ENCODE results near the gene RGCC.

Gene RGCC

GRCh38 chr13:41434831-41435520 lies 22.4 kb upstream of the RGCC start:
- no peak for DNase-seq (ENCODE audit: low read depth, low spot score)
- Histone ChIP-seq H3K9me3 (ENCODE audit: low read depth, low read length) (no peaks in the 10 kb centered on the region), H3K27ac (no peak overlapping the region), H3K9ac (ENCODE audit: insufficient read length) (no peak overlapping the region), H3K36me3 (ENCODE audit: insufficient read depth, low read length) (no peaks in the 10 kb centered on the region), H3K4me3 (no peak overlapping the region)
- no peak for TF ChIP-seq FOXP2 (optimal IDR thresholded peaks at IDR 0.05; ENCODE audit: control extremely low read depth, extremely low read length, insufficient read depth)
- TF ChIP-seq EZH2 (IDR thresholded peaks at IDR 0.05) = no peak
- TF ChIP-seq POLR2AphosphoS5 (IDR thresholded peaks at IDR 0.05; ENCODE audit: borderline replicate concordance, low read depth, low read length) = no peak

- H3K9me3 ChIP-seq (ENCODE audit: low read depth, low read length) = no peaks in the 10 kb centered on the region
- H3K36me3 ChIP-seq (ENCODE audit: insufficient read depth, low read length) = no peaks in the 10 kb centered on the region
- H3K4me3 ChIP-seq = no peak overlapping the region
- no peak overlapping the region for H3K9ac ChIP-seq (ENCODE audit: insufficient read length)
- no peak overlapping the region for H3K27ac ChIP-seq
- no peak for DNase-seq (ENCODE audit: low read depth, low spot score)
- TF ChIP-seq EZH2 (IDR thresholded peaks at IDR 0.05) (no peak), FOXP2 (optimal IDR thresholded peaks at IDR 0.05; ENCODE audit: control extremely low read depth, extremely low read length, insufficient read depth) (no peak), POLR2AphosphoS5 (IDR thresholded peaks at IDR 0.05; ENCODE audit: borderline replicate concordance, low read depth, low read length) (no peak)
Measured at GRCh38 chr13:41443969-41444368, 13.4 kb upstream of the RGCC start.

GRCh38 chr13:41452462-41452861 lies 4.9 kb upstream of the RGCC start:
- TF ChIP-seq EZH2 (IDR thresholded peaks at IDR 0.05) = no peak
- no peak for TF ChIP-seq POLR2AphosphoS5 (IDR thresholded peaks at IDR 0.05; ENCODE audit: borderline replicate concordance, low read depth, low read length)
- TF ChIP-seq FOXP2 (optimal IDR thresholded peaks at IDR 0.05; ENCODE audit: control extremely low read depth, extremely low read length, insufficient read depth) = no peak
- Histone ChIP-seq H3K27ac (no peak overlapping the region), H3K36me3 (ENCODE audit: insufficient read depth, low read length) (no peaks in the 10 kb centered on the region), H3K9me3 (ENCODE audit: low read depth, low read length) (no peaks in the 10 kb centered on the region), H3K9ac (ENCODE audit: insufficient read length) (no peak overlapping the region), H3K4me3 (no peak overlapping the region)
- DNase-seq (ENCODE audit: low read depth, low spot score) = no peak

GRCh38 chr13:41453620-41454019 lies 3.7 kb upstream of the RGCC start:
- Histone ChIP-seq H3K9ac (ENCODE audit: insufficient read length) (no peak overlapping the region), H3K9me3 (ENCODE audit: low read depth, low read length) (no peaks in the 10 kb centered on the region), H3K36me3 (ENCODE audit: insufficient read depth, low read length) (no peaks in the 10 kb centered on the region), H3K4me3 (no peak overlapping the region), H3K27ac (no peak overlapping the region)
- DNase-seq (ENCODE audit: low read depth, low spot score) = no peak
- no peak for TF ChIP-seq FOXP2 (optimal IDR thresholded peaks at IDR 0.05; ENCODE audit: control extremely low read depth, extremely low read length, insufficient read depth)
- TF ChIP-seq EZH2 (IDR thresholded peaks at IDR 0.05) = no peak
- no peak for TF ChIP-seq POLR2AphosphoS5 (IDR thresholded peaks at IDR 0.05; ENCODE audit: borderline replicate concordance, low read depth, low read length)

- no peak for DNase-seq (ENCODE audit: low read depth, low spot score)
- H3K36me3 ChIP-seq (ENCODE audit: insufficient read depth, low read length) = no peaks in the 10 kb centered on the region
- H3K9me3 ChIP-seq (ENCODE audit: low read depth, low read length) = no peaks in the 10 kb centered on the region
- no peak for TF ChIP-seq POLR2AphosphoS5 (IDR thresholded peaks at IDR 0.05; ENCODE audit: borderline replicate concordance, low read depth, low read length)
- no peak for TF ChIP-seq FOXP2 (optimal IDR thresholded peaks at IDR 0.05; ENCODE audit: control extremely low read depth, extremely low read length, insufficient read depth)
- TF ChIP-seq EZH2 (IDR thresholded peaks at IDR 0.05) = no peak
- H3K4me3 ChIP-seq = no peak overlapping the region
- no peak overlapping the region for H3K9ac ChIP-seq (ENCODE audit: insufficient read length)
- no peak overlapping the region for H3K27ac ChIP-seq
Measured at GRCh38 chr13:41454170-41454569, 3.2 kb upstream of the RGCC start.

- H3K27ac ChIP-seq = no peak overlapping the region
- no peak overlapping the region for H3K4me3 ChIP-seq
- DNase-seq (ENCODE audit: low read depth, low spot score) = no peak
- no peaks in the 10 kb centered on the region for H3K9me3 ChIP-seq (ENCODE audit: low read depth, low read length)
- no peaks in the 10 kb centered on the region for H3K36me3 ChIP-seq (ENCODE audit: insufficient read depth, low read length)
- no peak for TF ChIP-seq FOXP2 (optimal IDR thresholded peaks at IDR 0.05; ENCODE audit: control extremely low read depth, extremely low read length, insufficient read depth)
- no peak overlapping the region for H3K9ac ChIP-seq (ENCODE audit: insufficient read length)
Measured at GRCh38 chr13:41455725-41456419, 1.5 kb upstream of the RGCC start.

- H3K9ac ChIP-seq (ENCODE audit: insufficient read length) = no peak overlapping the region
- peak overlapping the region; percentile 67 for H3K4me3 ChIP-seq
- H3K36me3 ChIP-seq (ENCODE audit: insufficient read depth, low read length) = no peaks in the 10 kb centered on the region
- no peak for DNase-seq (ENCODE audit: low read depth, low spot score)
- no peaks in the 10 kb centered on the region for H3K9me3 ChIP-seq (ENCODE audit: low read depth, low read length)
- no peak for TF ChIP-seq EZH2 (IDR thresholded peaks at IDR 0.05)
- TF ChIP-seq POLR2AphosphoS5 (IDR thresholded peaks at IDR 0.05; ENCODE audit: borderline replicate concordance, low read depth, low read length) = no peak
- no peak overlapping the region for H3K27ac ChIP-seq
Measured at GRCh38 chr13:41457589-41458186, 338 bp downstream of the RGCC start.

- Histone ChIP-seq H3K27ac (no peak overlapping the region), H3K36me3 (ENCODE audit: insufficient read depth, low read length) (no peaks in the 10 kb centered on the region), H3K9me3 (ENCODE audit: low read depth, low read length) (no peaks in the 10 kb centered on the region), H3K4me3 (no peak overlapping the region), H3K9ac (ENCODE audit: insufficient read length) (no peak overlapping the region)
- DNase-seq (ENCODE audit: low read depth, low spot score) = no peak
- TF ChIP-seq FOXP2 (optimal IDR thresholded peaks at IDR 0.05; ENCODE audit: control extremely low read depth, extremely low read length, insufficient read depth) = no peak
- no peak for TF ChIP-seq POLR2AphosphoS5 (IDR thresholded peaks at IDR 0.05; ENCODE audit: borderline replicate concordance, low read depth, low read length)
Measured at GRCh38 chr13:41458187-41458760, 924 bp downstream of the RGCC start.

Data from SK-N-MC (cell line).